Uterus (tissue), 4 donors: ENCODE data around the gene C1QTNF1. TPM values are rescaled to one million over a fixed set of nuclear protein-coding genes. Genes with fewer than 3 reads are reported as not detected.

Experiments used
- DNase-seq, 2 donors: peaks; one replicate each; pipeline ENCODE4 v3.0.0-alpha.2; 2019 to 2020
- H3K27ac ChIP-seq, 2 donors: fragments of 200-600 bp; sonication (generic); 1 replicate in 1 of 2; 2 replicates in 1 of 2; pipeline ENCODE4 v1.5.1; 2016 to 2018
- H3K27me3 ChIP-seq, 2 donors: fragments of 200-600 bp; sonication (generic); one replicate each; pipeline ENCODE4 v1.5.1; 2018 to 2019; ENCODE audit warnings: control low read depth in 1 of 2
- H3K36me3 ChIP-seq, 2 donors: fragments of 200-600 bp; sonication (generic); one replicate each; pipeline ENCODE4 v1.5.1; 2019; ENCODE audit warnings: control low read depth in 1 of 2
- H3K4me1 ChIP-seq, 2 donors: fragments of 200-600 bp; sonication (generic); one replicate each; pipeline ENCODE4 v1.5.1; 2018 to 2019; ENCODE audit warnings: control low read depth in 1 of 2
- H3K4me3 ChIP-seq, 2 donors: fragments of 200-600 bp; sonication (generic); 1 replicate in 1 of 2; 2 replicates in 1 of 2; pipeline ENCODE4 v1.5.1; 2018 to 2019; ENCODE audit warnings: mild to moderate bottlenecking in 1 of 2
- H3K9me3 ChIP-seq, 2 donors: fragments of 200-600 bp; sonication (generic); one replicate each; pipeline ENCODE4 v1.5.1; 2019; ENCODE audit warnings: control low read depth in 1 of 2
- POLR2A ChIP-seq, 2 donors: fragments of 450-650 bp; IDR thresholded peaks; one replicate each; pipeline ENCODE4 v1.6.1; 2016; ENCODE audit warnings: antibody characterized with exemption in 2 of 2, mild to moderate bottlenecking in 1 of 2, moderate library complexity in 1 of 2
- intact Hi-C: fragments of 100-400 bp; cut with DNase I; formaldehyde crosslinking; loops from one replicate; pipeline ENCODE4 v1.15.1; 2023; ENCODE audit warnings: low total_unique reads
- total RNA-seq, 4 donors: library from RNA; depleted of rRNA in 3 of 4; stranded (reverse); fragments of >200 nt in 3 of 4; gene quantifications; one replicate each; pipeline versions ENCODE4 v1.1.0 to v1.2.4, GENCODE V29; 2014 to 2023
- TF ChIP-seq, protein P1 (sequence below), 4 experiments: fragments of 200-600 bp in 2 of 4; fragments of 450-650 bp in 2 of 4; sonication (generic) in 2 of 4; IDR thresholded peaks; one replicate each; pipeline ENCODE4 v1.5.1; 2016 to 2019; ENCODE audit warnings: antibody characterized with exemption in 4 of 4, mild to moderate bottlenecking in 2 of 4, moderate library complexity in 1 of 4
- donor health status: DM: yes; HTN: yes; CAD: no.

Gene C1QTNF1
- total RNA-seq, 4 donors from 2014 or later = 2.9 to 80.8 (median 39.6) TPM

DNA sequence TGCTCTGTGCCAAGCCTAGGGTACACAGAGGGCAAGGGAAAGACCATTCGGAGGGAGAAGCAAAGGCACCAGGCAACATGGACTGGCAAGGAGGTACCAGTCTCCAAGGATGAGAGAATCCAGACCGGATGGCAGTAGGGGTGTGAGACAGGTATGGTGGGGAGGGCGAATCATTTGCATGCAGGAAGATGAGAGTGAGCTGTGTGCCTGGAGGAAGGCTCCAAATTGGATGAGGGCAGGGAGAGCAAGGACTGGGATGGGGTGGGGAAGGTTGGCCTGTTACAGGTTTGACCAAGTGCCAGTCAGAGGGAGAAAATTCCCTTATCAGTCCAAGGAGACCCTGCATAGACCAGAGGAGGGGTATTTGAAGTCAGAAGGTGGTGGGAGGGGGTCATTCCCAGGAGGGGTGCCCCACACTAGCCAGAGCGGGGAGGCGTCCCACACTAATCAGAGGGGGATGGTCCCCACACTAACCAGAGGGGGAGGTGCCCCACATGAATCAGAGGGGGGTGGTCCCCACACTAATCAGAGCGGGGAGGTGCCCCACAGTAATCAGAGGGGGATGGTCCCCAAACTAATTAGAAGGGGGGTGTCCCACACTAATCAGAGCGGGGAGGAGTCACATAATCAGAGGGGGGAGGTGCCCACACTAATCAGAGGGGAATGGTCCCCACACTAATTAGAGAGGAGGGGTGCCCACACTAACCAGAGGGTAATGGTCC, 15.1 kb upstream of the C1QTNF1 start:
- intact Hi-C loops = no loop called here
- Histone ChIP-seq H3K27ac (peak overlapping the region; percentile 85 to 92), H3K4me1 (no peaks in the 10 kb centered on the region), H3K27me3 (no peaks in the 10 kb centered on the region), H3K9me3 (no peaks in the 10 kb centered on the region), H3K4me3 (peak overlapping the region; percentile 55 to 95), H3K36me3 (no peaks in the 10 kb centered on the region)
- DNase-seq = peak; percentile 15 to 16
- TF ChIP-seq, protein P1, sequence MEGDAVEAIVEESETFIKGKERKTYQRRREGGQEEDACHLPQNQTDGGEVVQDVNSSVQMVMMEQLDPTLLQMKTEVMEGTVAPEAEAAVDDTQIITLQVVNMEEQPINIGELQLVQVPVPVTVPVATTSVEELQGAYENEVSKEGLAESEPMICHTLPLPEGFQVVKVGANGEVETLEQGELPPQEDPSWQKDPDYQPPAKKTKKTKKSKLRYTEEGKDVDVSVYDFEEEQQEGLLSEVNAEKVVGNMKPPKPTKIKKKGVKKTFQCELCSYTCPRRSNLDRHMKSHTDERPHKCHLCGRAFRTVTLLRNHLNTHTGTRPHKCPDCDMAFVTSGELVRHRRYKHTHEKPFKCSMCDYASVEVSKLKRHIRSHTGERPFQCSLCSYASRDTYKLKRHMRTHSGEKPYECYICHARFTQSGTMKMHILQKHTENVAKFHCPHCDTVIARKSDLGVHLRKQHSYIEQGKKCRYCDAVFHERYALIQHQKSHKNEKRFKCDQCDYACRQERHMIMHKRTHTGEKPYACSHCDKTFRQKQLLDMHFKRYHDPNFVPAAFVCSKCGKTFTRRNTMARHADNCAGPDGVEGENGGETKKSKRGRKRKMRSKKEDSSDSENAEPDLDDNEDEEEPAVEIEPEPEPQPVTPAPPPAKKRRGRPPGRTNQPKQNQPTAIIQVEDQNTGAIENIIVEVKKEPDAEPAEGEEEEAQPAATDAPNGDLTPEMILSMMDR (IDR thresholded peaks at IDR 0.05) = no peak
- no peak for TF ChIP-seq POLR2A (IDR thresholded peaks at IDR 0.05)

DNA sequence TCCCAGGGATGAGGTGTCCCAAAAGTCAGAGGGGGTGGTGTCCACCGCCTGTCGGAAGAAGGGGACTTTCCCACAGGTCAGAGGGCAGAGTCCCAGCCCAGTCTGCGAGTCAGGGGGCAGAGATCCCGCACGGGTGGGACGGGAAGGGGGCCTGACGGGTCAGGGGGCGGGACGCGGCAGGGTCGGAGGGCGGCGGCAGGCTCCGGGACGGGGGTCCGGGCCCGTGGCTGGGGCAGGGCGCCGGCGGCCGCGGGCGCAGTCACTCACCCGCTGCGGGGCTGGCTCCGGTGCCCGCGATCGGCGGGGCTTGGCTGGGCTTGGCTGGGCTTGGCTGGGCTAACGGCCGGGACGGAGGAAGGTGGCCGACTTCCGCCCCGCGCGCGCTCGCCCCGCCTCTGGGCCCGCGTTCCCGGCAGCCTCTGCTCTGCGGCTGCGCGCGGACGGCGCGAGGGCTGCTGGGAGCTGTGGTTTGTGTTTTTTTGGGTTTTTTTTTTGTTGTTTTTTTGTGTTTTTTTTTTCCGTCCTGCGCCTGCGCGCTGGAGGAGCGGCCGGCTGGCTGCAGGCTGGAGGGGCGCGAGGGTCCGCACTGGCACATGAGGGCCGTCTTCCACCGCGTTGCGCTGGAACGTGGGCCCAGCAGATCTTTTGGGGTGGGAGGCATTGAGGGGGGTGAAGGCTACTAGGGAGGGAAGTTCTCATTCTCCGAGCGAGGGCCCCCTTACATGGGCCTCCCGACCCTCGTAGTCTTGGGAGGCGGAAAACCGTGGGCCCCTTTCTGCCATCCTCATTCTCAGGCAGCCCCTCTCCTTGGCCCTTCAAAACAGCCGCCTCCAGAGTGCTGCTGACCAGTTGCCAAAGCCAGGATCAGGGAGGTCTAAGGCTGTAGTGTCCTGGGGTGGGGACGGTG, 14.3 kb upstream of the C1QTNF1 start, which contains the start of gene CANT1:
Gene CANT1 (minus strand): TSS at position 368 of the 907 bp plus-strand sequence. CDS start 12,142 bp downstream, outside the sequence.
- Histone ChIP-seq H3K27ac (peak within 1 kb of the TSS; percentile 85 to 92), H3K36me3 (no peaks in the 10 kb centered on the region), H3K9me3 (no peaks in the 10 kb centered on the region), H3K27me3 (no peaks in the 10 kb centered on the region), H3K4me3 (peak within 1 kb of the TSS; percentile 55 to 95), H3K4me1 (no peaks in the 10 kb centered on the region)
- TF ChIP-seq POLR2A (IDR thresholded peaks at IDR 0.05) = peak; percentile 47 to 76
- TF ChIP-seq, protein P1 (IDR thresholded peaks at IDR 0.05) = peak in 1 of 4 experiments; percentile 2
- DNase-seq = peak; percentile 76 to 86
- intact Hi-C loops = no loop called here

DNA sequence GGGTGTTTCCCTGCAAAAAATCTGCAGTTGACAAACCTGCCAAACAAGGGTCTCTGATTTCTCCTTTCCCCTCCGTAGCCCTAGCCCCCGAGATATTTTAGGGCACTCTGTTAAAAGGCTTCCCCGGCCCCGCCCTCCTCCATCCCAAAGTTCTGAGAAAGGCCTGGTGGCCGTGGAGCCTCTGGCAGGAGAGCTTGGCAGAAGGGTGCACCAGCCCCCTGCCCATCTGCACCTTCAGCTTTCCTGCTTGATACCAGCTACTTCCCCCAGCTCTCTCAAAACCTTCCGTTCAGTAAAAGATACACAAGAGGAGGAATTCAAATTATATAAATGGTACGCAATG, 13.7 kb upstream of the C1QTNF1 start:
- TF ChIP-seq POLR2A (IDR thresholded peaks at IDR 0.05) = no peak
- TF ChIP-seq, protein P1 (IDR thresholded peaks at IDR 0.05) = no peak
- H3K4me1 ChIP-seq = no peaks in the 10 kb centered on the region
- no peaks in the 10 kb centered on the region for H3K9me3 ChIP-seq
- no peaks in the 10 kb centered on the region for H3K36me3 ChIP-seq
- DNase-seq = no peak
- H3K4me3 ChIP-seq = peak overlapping the region; percentile 55 to 95
- intact Hi-C loops = no loop called here
- H3K27ac ChIP-seq = peak overlapping the region; percentile 85 to 92
- H3K27me3 ChIP-seq = no peaks in the 10 kb centered on the region

DNA sequence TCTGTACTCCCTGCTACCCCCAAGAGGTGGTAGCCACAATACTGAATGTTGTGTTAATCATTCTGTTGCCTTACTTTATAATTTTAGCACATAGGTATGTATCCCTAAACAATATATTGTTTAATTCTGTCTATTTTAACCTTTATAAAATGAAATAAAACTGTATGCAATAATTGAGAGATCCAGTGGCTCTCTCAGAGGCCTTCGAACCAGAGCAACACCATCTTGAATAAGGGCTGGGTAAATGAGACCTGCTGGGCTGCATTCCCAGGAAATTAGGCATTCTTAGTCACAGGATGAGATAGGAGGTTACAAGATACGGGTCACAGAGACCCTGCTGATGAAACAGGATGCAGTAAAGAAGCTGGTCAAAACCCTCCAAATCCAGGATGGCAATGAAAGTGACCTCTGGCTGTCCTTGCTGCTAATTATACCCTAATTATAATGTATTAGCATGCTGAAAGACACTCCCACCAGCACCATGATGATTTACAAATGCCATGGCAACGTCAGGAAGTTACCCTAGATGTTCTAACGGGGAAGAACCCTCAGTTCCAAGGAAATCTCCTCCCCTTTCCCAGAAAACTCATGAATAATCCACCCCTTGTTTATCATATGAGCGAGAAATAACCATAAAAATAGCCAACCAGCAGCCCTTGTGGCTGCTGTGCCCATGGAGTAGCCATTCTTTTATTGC, 12.4 kb upstream of the C1QTNF1 start:
- no peaks in the 10 kb centered on the region for H3K9me3 ChIP-seq
- TF ChIP-seq POLR2A (IDR thresholded peaks at IDR 0.05) = no peak
- TF ChIP-seq, protein P1 (IDR thresholded peaks at IDR 0.05) = no peak
- no peaks in the 10 kb centered on the region for H3K27me3 ChIP-seq
- intact Hi-C loops = no loop called here
- H3K27ac ChIP-seq = no peak overlapping the region
- H3K36me3 ChIP-seq = no peaks in the 10 kb centered on the region
- no peaks in the 10 kb centered on the region for H3K4me1 ChIP-seq
- H3K4me3 ChIP-seq = no peak overlapping the region
- DNase-seq = peak in 1 of 2 donors; percentile 4
